Hypothalamus (tissue), 51 donors: ENCODE measurements around the gene GIT1.

Source experiments
- DNase-seq, 51 donors: peaks; one replicate each; lab custom pipeline; 2025; lab: John Stamatoyannopoulos, UW

GIT1 gene

GRCh38 chr17:29546830-29547229 lies 42.6 kb downstream of the GIT1 start:
- no peak for DNase-seq

- no peak for DNase-seq
Measured at GRCh38 chr17:29546085-29546484, 43.4 kb downstream of the GIT1 start.

- no peak for DNase-seq
Measured at GRCh38 chr17:29544066-29544465, 45.4 kb downstream of the GIT1 start.

GRCh38 chr17:29533976-29534375 lies 55.5 kb downstream of the GIT1 start:
- DNase-seq, result peak in 9 of 51 donors; percentile 1 to 21 (median 6)

- no peak for DNase-seq
Measured at GRCh38 chr17:29526322-29526721, 63.1 kb downstream of the GIT1 start.

GRCh38 chr17:29524692-29525091 lies 64.8 kb downstream of the GIT1 start:
- DNase-seq, result no peak
